Ascending aorta (tissue), 2 donors: Measurements from ENCODE around the gene TFRC. TPM values are rescaled to one million over a fixed set of nuclear protein-coding genes. Genes with fewer than 3 reads are reported as not detected.
"Not testable (repeated sequence)": the region's sequence is repeated elsewhere in the genome, so short reads cannot be mapped to it uniquely, and the experiment has no call there.

Experiments used
- DNase-seq, 2 donors: peaks; one replicate each; pipeline ENCODE4 v3.0.0-alpha.2; 2019; ENCODE audit warnings: low spot score in 2 of 2
- H3K27ac ChIP-seq, 2 donors: fragments of 200-600 bp; sonication (generic); one replicate each; pipeline ENCODE4 v1.5.1; 2016 to 2017; ENCODE audit warnings: mild to moderate bottlenecking in 1 of 2
- H3K27me3 ChIP-seq: fragments of 200-600 bp; sonication (generic); one replicate; pipeline ENCODE4 v1.5.1; 2017
- H3K36me3 ChIP-seq, 2 donors: fragments of 200-600 bp; sonication (generic); one replicate each; pipeline ENCODE4 v1.5.1; 2016
- H3K4me1 ChIP-seq, 2 donors: fragments of 200-600 bp; sonication (generic); one replicate each; pipeline ENCODE4 v1.5.1; 2016 to 2017; ENCODE audit warnings: mild to moderate bottlenecking in 1 of 2
- H3K4me3 ChIP-seq, 2 donors: fragments of 200-600 bp; sonication (generic); one replicate each; pipeline ENCODE4 v1.5.1; 2016 to 2017; ENCODE audit warnings: mild to moderate bottlenecking in 1 of 2
- H3K9me3 ChIP-seq, 2 donors: fragments of 200-600 bp; sonication (generic); one replicate each; pipeline ENCODE4 v1.5.1; 2016
- CTCF ChIP-seq, 3 experiments: fragments of 200-600 bp in 2 of 3; fragments of 450-650 bp in 1 of 3; sonication (generic) in 2 of 3; IDR thresholded peaks; one replicate each; pipeline ENCODE4 v1.5.1; 2016 to 2019; ENCODE audit warnings: antibody characterized with exemption in 3 of 3, mild to moderate bottlenecking in 1 of 3, moderate library complexity in 1 of 3
- intact Hi-C: fragments of 100-400 bp; cut with DNase I; formaldehyde crosslinking; loops from one replicate; pipeline ENCODE4 v1.15.1; 2023
- total RNA-seq: library from RNA; depleted of rRNA; stranded (reverse); fragments of >200 nt; gene quantifications from one replicate; pipeline ENCODE4 v1.1.0, GENCODE V29; 2016

Gene TFRC
- total RNA-seq, 1 donor from 2014 or later = 30.1 TPM

GRCh38 chr3:196063971-196064370 is 17.9 kb downstream of the TFRC start:
- no peak for TF ChIP-seq CTCF (IDR thresholded peaks at IDR 0.05)
- Histone ChIP-seq H3K4me3 (no peak overlapping the region), H3K27me3 (no peaks in the 10 kb centered on the region), H3K27ac (no peak overlapping the region), H3K9me3 (no peaks in the 10 kb centered on the region), H3K4me1 (no peaks in the 10 kb centered on the region), H3K36me3 (peaks cover 77 to 92% of the 10 kb centered on the region in 2 donors)
- no peak for DNase-seq
- intact Hi-C loops = no loop called here

- H3K36me3 ChIP-seq = peaks cover 75 to 92% of the 10 kb centered on the region in 2 donors
Measured at GRCh38 chr3:196063456-196063855, 18.4 kb downstream of the TFRC start.

GRCh38 chr3:196063049-196063448 is 18.8 kb downstream of the TFRC start:
- H3K4me1 ChIP-seq = no peaks in the 10 kb centered on the region
- TF ChIP-seq CTCF (IDR thresholded peaks at IDR 0.05) = no peak
- H3K9me3 ChIP-seq = no peaks in the 10 kb centered on the region
- peaks cover 76 to 93% of the 10 kb centered on the region in 2 donors for H3K36me3 ChIP-seq
- H3K27ac ChIP-seq = no peak overlapping the region
- H3K27me3 ChIP-seq = no peaks in the 10 kb centered on the region
- intact Hi-C loops = no loop called here
- no peak overlapping the region for H3K4me3 ChIP-seq
- no peak for DNase-seq

More at GRCh38 chr3:196063456-196063855, 18.4 kb downstream of the TFRC start:
- intact Hi-C loops = no loop called here
- Histone ChIP-seq H3K4me1 (no peaks in the 10 kb centered on the region), H3K27ac (no peak overlapping the region), H3K9me3 (no peaks in the 10 kb centered on the region), H3K4me3 (no peak overlapping the region), H3K27me3 (no peaks in the 10 kb centered on the region)
- no peak for DNase-seq
- no peak for TF ChIP-seq CTCF (IDR thresholded peaks at IDR 0.05)

GRCh38 chr3:196060834-196061233 is 21.1 kb downstream of the TFRC start:
- intact Hi-C loops = no loop called here

GRCh38 chr3:196057760-196058331 is 24.0 kb downstream of the TFRC start:
- Histone ChIP-seq H3K36me3 (peaks cover 67 to 95% of the 10 kb centered on the region in 2 donors), H3K27ac (no peak overlapping the region), H3K9me3 (no peaks in the 10 kb centered on the region), H3K4me1 (no peaks in the 10 kb centered on the region), H3K4me3 (no peak overlapping the region), H3K27me3 (no peaks in the 10 kb centered on the region)
- no peak for TF ChIP-seq CTCF (IDR thresholded peaks at IDR 0.05)
- intact Hi-C loops = no loop called here
- DNase-seq = no peak

More at GRCh38 chr3:196060834-196061233, 21.1 kb downstream of the TFRC start:
- H3K36me3 ChIP-seq = peaks cover 76 to 93% of the 10 kb centered on the region in 2 donors
- H3K4me3 ChIP-seq = no peak overlapping the region
- H3K27me3 ChIP-seq = no peaks in the 10 kb centered on the region
- no peak overlapping the region for H3K27ac ChIP-seq
- H3K9me3 ChIP-seq = no peaks in the 10 kb centered on the region
- no peak for DNase-seq
- no peak for TF ChIP-seq CTCF (IDR thresholded peaks at IDR 0.05)
- H3K4me1 ChIP-seq = no peaks in the 10 kb centered on the region

- H3K4me1 ChIP-seq, H3K27me3 ChIP-seq, DNase-seq, intact Hi-C loops, H3K4me3 ChIP-seq, H3K9me3 ChIP-seq, H3K27ac ChIP-seq: not testable (repeated sequence)
- H3K36me3 ChIP-seq = peaks cover 66 to 95% of the 10 kb centered on the region in 2 donors
Measured at GRCh38 chr3:196056371-196056770, 25.5 kb downstream of the TFRC start.
